Esophagus squamous epithelium (tissue), 5 donors: Measurements from ENCODE around the gene ST6GAL2. TPM values are rescaled to one million over a fixed set of nuclear protein-coding genes. Genes with fewer than 3 reads are reported as not detected.

Experiments
- DNase-seq: peaks from one replicate; lab custom pipeline; 2025; lab: John Stamatoyannopoulos, UW
- H3K27ac ChIP-seq, 4 donors: fragments of 200-600 bp; sonication (generic); one replicate each; pipeline ENCODE4 v1.5.1; 2016 to 2019; ENCODE audit warnings: mild to moderate bottlenecking in 1 of 4
- H3K27me3 ChIP-seq, 4 donors: fragments of 200-600 bp; sonication (generic); 1 replicate in 3 of 4; 2 replicates in 1 of 4; pipeline versions ENCODE4 v1.5.1 to v1.6.0; 2017 to 2021; ENCODE audit warnings: antibody characterized with exemption in 1 of 4
- H3K36me3 ChIP-seq, 3 donors: fragments of 200-600 bp; sonication (generic); one replicate each; pipeline ENCODE4 v1.5.1; 2016 to 2019
- H3K4me1 ChIP-seq, 3 donors: fragments of 200-600 bp; sonication (generic); one replicate each; pipeline ENCODE4 v1.5.1; 2017 to 2019
- H3K4me3 ChIP-seq, 4 donors: fragments of 200-600 bp; sonication (generic); 1 replicate in 3 of 4; 2 replicates in 1 of 4; pipeline ENCODE4 v1.5.1; 2016 to 2019; ENCODE audit warnings: mild to moderate bottlenecking in 2 of 4, moderate library complexity in 1 of 4
- H3K9me3 ChIP-seq, 3 donors: fragments of 200-600 bp; sonication (generic); one replicate each; pipeline ENCODE4 v1.5.1; 2016 to 2019
- CTCF ChIP-seq, 6 experiments: fragments of 450-650 bp in 4 of 6; fragments of 200-600 bp in 2 of 6; sonication (generic) in 2 of 6; IDR thresholded peaks; one replicate each; pipeline ENCODE4 v1.5.1; 2016 to 2019; ENCODE audit warnings: antibody characterized with exemption in 6 of 6, mild to moderate bottlenecking in 4 of 6, moderate library complexity in 4 of 6
- POLR2A ChIP-seq, 4 donors: fragments of 450-650 bp; IDR thresholded peaks; one replicate each; pipeline ENCODE4 v1.6.1; 2017; ENCODE audit warnings: antibody characterized with exemption in 4 of 4, mild to moderate bottlenecking in 4 of 4, moderate library complexity in 3 of 4
- WGBS, 2 donors: methylation state at CpG; one replicate each; pipeline ENCODE4 v1.1.5; 2018; 5-methylcytosine and 5-hydroxymethylcytosine counted together
- intact Hi-C: fragments of 100-400 bp; cut with DNase I; formaldehyde crosslinking; loops from one replicate; pipeline ENCODE4 v1.15.0; 2022
- total RNA-seq, 4 donors: library from RNA; depleted of rRNA; stranded (reverse); fragments of >200 nt; gene quantifications; one replicate each; pipeline ENCODE4 v1.1.0, GENCODE V29; 2016
- donor health status: DM: yes; HTN: yes; CAD: no.

Gene ST6GAL2
- total RNA-seq, 4 donors from 2014 or later: 0.79 to 7.5 (median 4.4) TPM

DNA sequence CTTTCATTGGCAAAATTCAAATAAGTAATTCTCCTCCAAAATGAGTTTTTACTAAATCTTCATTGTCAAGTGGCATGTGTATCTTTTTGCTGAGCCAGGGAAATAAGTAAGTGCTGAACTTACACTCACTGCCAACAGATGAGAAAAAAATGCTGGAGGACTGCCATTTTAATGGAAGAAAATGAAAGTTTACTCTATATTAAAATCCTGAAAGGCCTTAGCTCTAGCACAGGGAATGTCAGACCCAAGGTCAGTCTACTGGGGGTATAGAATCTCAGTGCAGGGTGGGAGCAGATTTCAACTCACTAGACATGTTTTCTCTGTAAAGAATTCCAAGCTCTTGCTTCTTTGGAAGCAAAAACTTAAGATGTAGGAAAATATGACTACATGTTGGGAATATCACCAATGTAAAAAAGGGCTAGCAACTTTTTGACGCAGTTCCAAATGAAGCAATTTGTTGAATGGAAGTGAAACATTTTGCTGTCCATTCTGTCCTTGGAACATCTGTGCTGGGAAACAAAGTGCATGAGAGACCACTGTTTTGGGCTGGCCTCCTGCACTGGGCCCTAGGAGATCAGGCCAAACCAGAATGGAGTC, 127.0 kb downstream of the ST6GAL2 start:
- intact Hi-C loops: no loop called here
- WGBS, 2 donors: 40 to 71% methylated on average over 1 of the region's 1 CpG
- Histone ChIP-seq H3K4me3 (no peak overlapping the region), H3K9me3 (no peaks in the 10 kb centered on the region), H3K36me3 (no peaks in the 10 kb centered on the region), H3K4me1 (peaks cover 0 to 5% (median 0%) of the 10 kb centered on the region in 3 donors), H3K27me3 (no peaks in the 10 kb centered on the region), H3K27ac (no peak overlapping the region)
- no peak for DNase-seq
- TF ChIP-seq CTCF (IDR thresholded peaks at IDR 0.05): no peak
- no peak for TF ChIP-seq POLR2A (IDR thresholded peaks at IDR 0.05)
